HEK293T (cell line): ENCODE results near the gene NPBWR2.

Experiments used
- CTCF ChIA-PET: fragments of 350-600 bp; formaldehyde crosslinking; extraction: SDS; loops from one replicate; lab custom pipeline; 2021; ENCODE audit warnings: antibody characterized with exemption, inconsistent platforms; lab: Yijun Ruan, JAX
- POLR2A ChIA-PET: fragments of 350-600 bp; formaldehyde crosslinking; extraction: SDS; loops from one replicate; lab custom pipeline; 2020; ENCODE audit warnings: antibody characterized with exemption, inconsistent platforms; lab: Yijun Ruan, JAX
- DNase-seq: peaks from one replicate; pipeline ENCODE4 v3.0.0; 2012; ENCODE audit warnings: mixed read lengths; ENCODE audit errors: extremely low spot score
- ARNT ChIP-seq: fragments of 450-650 bp; IDR thresholded peaks from 2 replicates; pipeline ENCODE4 v1.6.1; 2017; ENCODE audit warnings: mild to moderate bottlenecking
- BHLHE40 ChIP-seq: fragments of 450-650 bp; IDR thresholded peaks from 2 replicates; pipeline ENCODE4 v1.6.1; 2016; ENCODE audit warnings: mild to moderate bottlenecking, moderate library complexity, borderline replicate concordance
- CTBP1 ChIP-seq: fragments of 450-650 bp; IDR thresholded peaks from 2 replicates; pipeline ENCODE4 v1.6.1; 2016; ENCODE audit warnings: borderline replicate concordance
- ELF4 ChIP-seq: fragments of 450-650 bp; IDR thresholded peaks from 2 replicates; pipeline ENCODE4 v1.6.1; 2017; ENCODE audit warnings: antibody characterized with exemption
- FOXA1 ChIP-seq: fragments of 450-650 bp; IDR thresholded peaks from 2 replicates; pipeline ENCODE4 v1.6.1; 2016; ENCODE audit warnings: mild to moderate bottlenecking
- FOXK2 ChIP-seq: fragments of 450-650 bp; IDR thresholded peaks from 2 replicates; pipeline ENCODE4 v1.6.1; 2016; ENCODE audit warnings: mild to moderate bottlenecking
- FOXM1 ChIP-seq: fragments of 450-650 bp; IDR thresholded peaks from 2 replicates; pipeline ENCODE4 v1.6.1; 2017; ENCODE audit warnings: mild to moderate bottlenecking, borderline replicate concordance
- HDGF ChIP-seq: fragments of 450-650 bp; IDR thresholded peaks from 2 replicates; pipeline ENCODE4 v1.6.1; 2017; ENCODE audit warnings: antibody characterized with exemption, borderline replicate concordance
- L3MBTL2 ChIP-seq: fragments of 450-650 bp; conservative IDR thresholded peaks from 2 replicates; pipeline ENCODE4 v1.6.1; 2016; ENCODE audit warnings: mild to moderate bottlenecking
- LEF1 ChIP-seq: fragments of 450-650 bp; IDR thresholded peaks from 2 replicates; pipeline ENCODE4 v1.6.1; 2017; ENCODE audit warnings: mild to moderate bottlenecking, borderline replicate concordance
- NFRKB ChIP-seq: fragments of 450-650 bp; IDR thresholded peaks from 2 replicates; pipeline ENCODE4 v1.6.1; 2016; ENCODE audit warnings: mild to moderate bottlenecking, moderate library complexity
- SP1 ChIP-seq: fragments of 450-650 bp; IDR thresholded peaks from 2 replicates; pipeline ENCODE4 v1.6.1; 2017
- SUZ12 ChIP-seq: fragments of 450-650 bp; IDR thresholded peaks from 2 replicates; pipeline ENCODE4 v1.6.1; 2016; ENCODE audit warnings: mild to moderate bottlenecking
- TARDBP ChIP-seq: fragments of 450-650 bp; IDR thresholded peaks from 2 replicates; pipeline ENCODE4 v1.6.1; 2016
- ZNF384 ChIP-seq: fragments of 450-650 bp; IDR thresholded peaks from 2 replicates; pipeline ENCODE4 v1.6.1; 2016
- TF ChIP-seq, protein P1 (sequence below): fragments of 450-650 bp; IDR thresholded peaks from 2 replicates; pipeline ENCODE4 v1.6.1; 2016

The NPBWR2 gene

DNA sequence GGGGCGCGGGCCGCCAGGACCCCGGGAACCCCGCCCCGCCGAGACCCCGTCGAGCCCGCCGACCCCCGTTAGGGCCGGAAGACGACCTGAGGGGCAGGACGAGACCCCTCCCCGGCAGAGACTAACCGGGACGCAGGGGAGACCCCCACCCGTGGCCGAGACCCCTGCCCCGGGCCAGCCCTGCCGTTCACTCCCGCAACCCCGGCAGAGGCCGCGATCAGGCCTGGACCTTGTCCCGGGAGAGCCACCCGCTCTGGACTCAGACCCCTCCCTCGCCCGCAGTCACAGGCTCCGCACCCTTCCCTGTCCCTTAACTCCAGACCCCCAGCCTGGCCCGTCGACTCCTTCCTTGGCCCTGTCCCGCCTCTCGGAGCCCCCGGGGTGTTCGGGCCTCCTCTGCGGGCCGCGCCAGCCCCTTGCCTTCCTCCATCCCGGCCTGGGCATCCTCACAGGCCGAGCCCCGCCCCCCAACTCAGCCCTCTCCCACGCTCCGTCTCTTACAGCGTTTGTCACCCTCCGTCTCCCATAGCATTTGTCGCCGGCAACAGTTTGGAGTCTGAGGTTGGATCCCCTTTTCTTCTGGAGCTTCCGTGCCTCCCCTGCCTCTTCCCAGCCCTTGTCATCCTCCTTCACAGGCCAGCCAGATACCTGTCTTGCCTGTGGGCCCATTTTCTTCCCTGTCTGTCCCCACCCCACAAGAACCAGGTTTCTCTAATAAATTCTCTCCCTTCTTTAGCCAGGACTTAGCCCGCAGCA is 43.8 kb downstream of the NPBWR2 start:
- ChIA-PET CTCF (interaction anchor here (1.4 kb wide), 1 partner anchor 83 kb away, joined by 5 read pairs; the partner anchor contains the start of gene PRPF6), POLR2A (interaction anchor here (0.6 to 1.9 kb wide), 20 partner anchors 9 to 92 kb away, joined by 3 to 38 read pairs (median 5); partner anchors contain the start of genes OPRL1, RGS19 and SAMD10)
- DNase-seq, result no peak
- TF ChIP-seq L3MBTL2 (no peak), NFRKB (no peak), FOXM1 (no peak), LEF1 (no peak)

DNA sequence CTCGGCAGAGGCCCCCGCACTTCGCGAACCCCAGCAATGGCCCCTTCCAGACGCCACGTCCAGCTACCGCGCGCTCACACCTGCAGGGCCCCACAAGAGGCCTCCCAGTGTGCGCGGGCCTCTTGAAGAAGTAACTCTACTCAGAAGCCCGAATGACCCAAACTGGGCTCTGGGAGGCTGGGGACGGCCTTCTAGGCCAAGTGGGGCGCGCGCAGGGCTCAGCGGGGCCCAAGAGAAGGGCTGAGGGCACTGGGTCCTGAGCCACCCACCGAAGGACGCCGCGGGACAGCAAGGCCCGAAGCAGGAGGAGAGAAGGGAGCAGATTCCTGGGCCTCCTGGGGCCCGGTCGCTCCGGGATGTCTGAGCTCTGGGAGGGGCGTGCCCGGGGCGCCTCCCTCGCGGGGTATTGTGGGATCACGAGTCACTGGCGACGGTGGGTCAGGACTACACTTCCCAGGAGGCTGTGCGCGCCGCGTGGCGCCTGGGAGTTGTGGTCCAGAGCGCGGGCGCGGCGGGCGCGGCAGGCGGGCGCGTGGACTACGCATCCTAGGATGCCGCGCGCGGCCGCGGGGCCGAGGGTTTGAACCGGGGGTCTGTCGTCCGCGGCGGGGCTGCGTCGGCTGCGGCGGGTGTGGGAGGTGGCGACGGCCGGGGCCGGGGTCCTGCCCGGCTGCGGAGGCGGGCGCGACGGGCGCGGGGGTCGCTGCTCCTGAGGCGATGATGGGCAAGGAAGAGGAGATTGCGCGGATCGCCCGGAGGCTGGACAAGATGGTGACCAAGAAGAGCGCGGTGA is 44.6 kb downstream of the NPBWR2 start, which contains the start of gene TCEA2:
Gene TCEA2, plus strand, starts transcription at position 603 of the 793 bp plus-strand sequence. Its CDS starts 115 bp downstream, at position 718.
- ChIA-PET CTCF (interaction anchor here (0.8 to 1.4 kb wide), 2 partner anchors 24 to 82 kb away, joined by 5 read pairs; partner anchors contain the start of gene PRPF6), POLR2A (interaction anchor here (0.6 to 1.9 kb wide), 23 partner anchors 9 to 93 kb away, joined by 3 to 38 read pairs (median 4); partner anchors contain the start of genes OPRL1, RGS19 and SAMD10)
- no peak for TF ChIP-seq L3MBTL2
- peak; percentile 73; the same call in 1 of the 2 replicates for TF ChIP-seq ELF4
- DNase-seq, result peak; percentile 95

DNA sequence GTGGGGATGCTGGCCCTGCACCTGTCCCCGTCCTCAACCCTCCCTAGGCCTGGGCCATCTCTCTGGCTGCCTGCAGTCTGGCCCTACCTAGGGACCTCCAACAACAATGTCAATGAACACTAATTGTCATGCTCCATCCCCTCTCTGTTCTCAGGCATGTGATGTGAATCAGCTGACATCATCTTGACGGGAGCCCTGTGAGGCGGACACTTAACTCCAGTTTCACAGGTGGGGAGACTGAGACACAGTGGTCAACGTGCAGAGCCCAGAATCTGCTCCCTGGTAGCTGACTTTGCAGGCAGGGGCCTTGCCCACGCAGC is 45.1 kb downstream of the NPBWR2 start:
- CTCF ChIA-PET, result interaction anchor here (0.8 to 1.4 kb wide), 2 partner anchors 23 to 82 kb away, joined by 5 read pairs; partner anchors contain the start of gene PRPF6
- TF ChIP-seq FOXA1, result no peak
- TF ChIP-seq, protein P1, sequence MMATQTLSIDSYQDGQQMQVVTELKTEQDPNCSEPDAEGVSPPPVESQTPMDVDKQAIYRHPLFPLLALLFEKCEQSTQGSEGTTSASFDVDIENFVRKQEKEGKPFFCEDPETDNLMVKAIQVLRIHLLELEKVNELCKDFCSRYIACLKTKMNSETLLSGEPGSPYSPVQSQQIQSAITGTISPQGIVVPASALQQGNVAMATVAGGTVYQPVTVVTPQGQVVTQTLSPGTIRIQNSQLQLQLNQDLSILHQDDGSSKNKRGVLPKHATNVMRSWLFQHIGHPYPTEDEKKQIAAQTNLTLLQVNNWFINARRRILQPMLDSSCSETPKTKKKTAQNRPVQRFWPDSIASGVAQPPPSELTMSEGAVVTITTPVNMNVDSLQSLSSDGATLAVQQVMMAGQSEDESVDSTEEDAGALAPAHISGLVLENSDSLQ, result no peak
- TF ChIP-seq TARDBP, result no peak
- TF ChIP-seq HDGF, result no peak
- no peak for TF ChIP-seq CTBP1
- no peak for TF ChIP-seq FOXK2
- TF ChIP-seq ZNF384, result no peak
- POLR2A ChIA-PET, result interaction anchor here (0.6 to 1.9 kb wide), 18 partner anchors 9 to 94 kb away, joined by 3 to 38 read pairs (median 4); partner anchors contain the start of genes OPRL1 and RGS19
- no peak for DNase-seq

DNA sequence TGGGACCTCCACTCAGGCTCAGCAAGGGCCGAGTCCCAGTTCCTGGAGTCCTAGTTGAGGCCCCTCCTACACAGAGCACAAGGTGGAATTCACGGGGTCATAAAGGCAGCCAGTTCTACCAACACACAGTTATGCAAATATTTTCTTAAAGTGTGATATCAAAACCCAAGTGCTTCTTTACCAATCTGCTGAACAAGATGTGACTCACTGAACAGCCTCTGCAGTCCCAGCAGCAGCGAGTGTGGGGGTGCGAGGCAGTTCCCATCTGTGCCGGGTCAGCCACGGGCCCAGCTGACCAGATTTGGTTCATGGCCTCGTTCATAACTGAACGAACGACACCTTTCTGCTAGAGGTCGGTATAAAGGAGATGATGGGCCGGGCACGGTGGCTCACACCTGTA is 48.8 kb downstream of the NPBWR2 start:
- no peak for DNase-seq
- ChIA-PET POLR2A (no interaction called here), CTCF (no interaction called here)
- TF ChIP-seq L3MBTL2, result no peak
- TF ChIP-seq HDGF, result no peak
- no peak for TF ChIP-seq LEF1
- TF ChIP-seq BHLHE40, result no peak
- no peak for TF ChIP-seq ARNT
- no peak for TF ChIP-seq TARDBP
- TF ChIP-seq ZNF384, result no peak
- no peak for TF ChIP-seq SUZ12
- no peak for TF ChIP-seq FOXM1
- no peak for TF ChIP-seq FOXA1
- TF ChIP-seq, protein P1, result no peak
- TF ChIP-seq FOXK2, result no peak
- TF ChIP-seq NFRKB, result no peak
- no peak for TF ChIP-seq ELF4
- no peak for TF ChIP-seq CTBP1
- no peak for TF ChIP-seq SP1

DNA sequence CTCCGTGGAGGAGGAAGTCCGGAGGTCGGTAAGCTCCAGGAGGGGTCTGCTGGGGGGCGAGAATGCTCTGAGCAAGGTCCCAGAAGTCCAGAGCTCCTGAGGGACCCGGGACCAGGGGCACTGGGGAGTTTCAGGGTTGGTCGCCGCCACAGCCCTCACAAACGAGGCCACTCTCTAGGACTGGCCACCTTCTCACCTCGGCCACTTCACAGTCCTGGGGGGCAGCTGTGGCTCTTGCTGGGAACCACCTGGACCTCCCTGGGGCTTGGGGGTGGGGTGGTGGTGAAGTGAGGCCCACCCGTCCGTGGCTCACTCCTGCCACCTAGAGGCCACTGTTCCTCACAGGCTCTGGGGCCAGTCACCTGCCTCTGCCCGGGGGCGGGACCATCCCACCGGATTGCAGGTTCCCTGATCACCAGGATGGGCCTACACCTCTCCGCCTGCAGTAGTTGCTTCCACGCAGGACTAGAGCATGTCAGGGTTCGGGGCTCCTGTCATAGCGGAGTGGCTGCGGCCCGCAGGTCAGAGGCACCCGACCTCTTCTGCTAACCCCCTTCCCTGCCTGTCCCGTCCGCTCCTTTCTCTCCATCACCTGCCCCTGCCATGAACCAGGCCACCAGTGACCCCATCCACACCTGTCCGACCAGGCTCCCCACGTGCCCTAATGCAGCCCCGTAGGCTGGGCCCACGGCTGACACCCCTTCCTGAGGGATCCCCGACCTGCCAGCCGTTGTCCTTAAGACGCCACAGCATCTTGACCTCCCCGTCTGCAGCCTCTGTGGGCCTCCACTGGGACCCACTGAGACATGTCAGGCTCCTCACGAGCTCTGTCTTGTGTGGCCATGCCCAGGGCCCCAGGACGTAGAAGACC is 49.5 kb downstream of the NPBWR2 start:
- peak; percentile 86 for DNase-seq
- POLR2A ChIA-PET, result no interaction called here
- TF ChIP-seq ELF4, result no peak
- TF ChIP-seq ZNF384, result no peak
- TF ChIP-seq SP1, result no peak
- CTCF ChIA-PET, result interaction anchor here (0.6 to 2.2 kb wide), 5 partner anchors 19 to 1470 kb away, joined by 3 to 10 read pairs (median 3); no protein-coding TSS in a partner anchor

DNA sequence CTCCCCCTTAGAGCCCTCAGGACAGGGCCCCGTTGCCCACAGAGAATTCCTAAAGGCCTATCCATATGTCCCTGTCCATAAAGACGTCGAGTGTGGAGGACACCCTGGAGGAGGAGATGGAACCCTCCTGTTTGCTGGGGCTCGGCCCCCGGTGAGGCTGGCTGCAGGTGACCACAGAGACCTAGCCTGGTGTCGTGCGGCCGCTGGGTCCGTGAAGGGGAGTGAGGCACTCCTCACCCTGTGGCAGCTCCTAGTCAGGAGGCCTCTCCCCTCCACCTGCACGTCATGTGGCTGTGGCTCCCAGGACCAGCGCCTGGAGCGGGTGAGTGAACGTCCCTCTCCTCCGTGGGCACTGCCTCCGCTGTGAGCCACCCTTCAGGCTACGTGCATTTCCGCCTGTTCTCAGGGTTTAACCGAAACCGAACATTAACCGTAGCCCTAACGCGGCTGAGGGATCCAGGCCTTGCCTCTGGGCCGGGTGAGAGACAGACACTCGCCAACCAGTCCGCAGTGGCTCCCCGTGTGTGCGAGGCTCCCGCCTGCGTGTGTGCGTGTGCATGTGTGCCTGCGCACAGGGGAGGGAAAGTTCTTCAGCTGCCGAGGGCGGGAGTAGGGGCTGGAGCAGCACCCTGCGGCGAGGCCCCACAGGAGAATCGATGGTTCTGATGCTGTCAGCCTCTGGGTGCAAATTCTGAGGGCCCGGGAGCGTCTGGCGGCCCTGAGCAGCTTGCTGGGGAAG is 50.3 kb downstream of the NPBWR2 start:
- ChIA-PET POLR2A (no interaction called here), CTCF (interaction anchor here (0.6 to 2.2 kb wide), 5 partner anchors 19 to 1469 kb away, joined by 3 to 10 read pairs (median 3); no protein-coding TSS in a partner anchor)
- TF ChIP-seq FOXK2 (no peak), LEF1 (no peak), L3MBTL2 (no peak), HDGF (no peak), TARDBP (no peak), SP1 (no peak), CTBP1 (no peak), BHLHE40 (no peak), SUZ12 (no peak), ARNT (no peak), FOXA1 (no peak), ELF4 (no peak), ZNF384 (no peak), NFRKB (no peak), FOXM1 (no peak)
- TF ChIP-seq, protein P1, result no peak
- no peak for DNase-seq
